Endothelial cell of umbilical vein (primary cell): ENCODE data around the gene AMIGO2. TPM values are rescaled to one million over a fixed set of nuclear protein-coding genes. Genes with fewer than 3 reads are reported as not detected.

Experiments
- BruUV-seq: library from RNA; stranded (reverse); fragments of 400-500 nt; replicated peaks from 2 replicates; lab custom pipeline; 2021; lab: Mats Ljungman, UMichigan
- CTCF ChIA-PET: fragments of 300-600, 350-600 bp; sonication (Branson Sonifier 250); formaldehyde crosslinking; loops from one replicate; lab custom pipeline; 2021; ENCODE audit warnings: antibody characterized with exemption, inconsistent platforms; lab: Charles Lee
- POLR2A ChIA-PET: fragments of 300-600, 350-600 bp; sonication (Branson Sonifier 250); formaldehyde crosslinking; loops from one replicate; lab custom pipeline; 2021; ENCODE audit warnings: antibody characterized with exemption, inconsistent platforms; lab: Charles Lee
- DNase-seq: peaks from one replicate; pipeline ENCODE4 v3.0.0-alpha.2; 2011; ENCODE audit warnings: low read depth, low spot score
- FAIRE-seq: peaks from 2 replicates; lab custom pipeline; 2011; peaks lifted over from hg19 to GRCh38; lab: Jason Lieb, UNC
- H2AFZ ChIP-seq: 2 replicates; pipeline ENCODE4 v1.6.0; 2012; ENCODE audit warnings: low read depth, low read length, control low read depth, inconsistent platforms
- H3K27ac ChIP-seq: 2 replicates; pipeline ENCODE4 v1.5.1; 2011; ENCODE audit warnings: low read depth, mild to moderate bottlenecking, control low read depth, low read length, moderate library complexity; ENCODE audit not compliant: insufficient read depth
- H3K27me3 ChIP-seq, 2 experiments: 2 replicates each; pipeline versions ENCODE4 v1.6.0 to v1.6.1; 2011; ENCODE audit warnings: low read length in 2 of 2, mixed read lengths in 1 of 2; ENCODE audit not compliant: control insufficient read depth in 2 of 2, insufficient read depth in 2 of 2
- H3K36me3 ChIP-seq, 2 experiments: 2 replicates in 1 of 2; 3 replicates in 1 of 2; pipeline ENCODE4 v1.5.1; 2011; ENCODE audit warnings: low read length in 2 of 2, mild to moderate bottlenecking in 1 of 2, moderate library complexity in 1 of 2; ENCODE audit not compliant: control insufficient read depth in 2 of 2, insufficient read depth in 2 of 2; ENCODE audit errors: extremely low read depth in 1 of 2
- H3K4me1 ChIP-seq: 3 replicates; pipeline ENCODE4 v1.5.1; 2011; ENCODE audit warnings: mild to moderate bottlenecking, low read length; ENCODE audit not compliant: control insufficient read depth, insufficient read depth; ENCODE audit errors: extremely low read depth
- H3K4me2 ChIP-seq: 2 replicates; pipeline ENCODE4 v1.6.1; 2011; ENCODE audit warnings: low read length, control low read depth, mixed read lengths; ENCODE audit not compliant: insufficient read depth
- H3K4me3 ChIP-seq, 3 experiments: fragments of 200-600 bp in 1 of 3; sonication (generic), shearing (Covaris generic) in 1 of 3; replicated peaks in 1 of 3; 2 replicates each; pipeline ENCODE4 v1.5.1; 2011 to 2016; ENCODE audit warnings: control low read depth in 3 of 3, low read length in 3 of 3, mild to moderate bottlenecking in 2 of 3, inconsistent platforms in 1 of 3, low read depth in 1 of 3, moderate library complexity in 1 of 3; ENCODE audit not compliant: insufficient read depth in 1 of 3
- H3K79me2 ChIP-seq: 2 replicates; pipeline ENCODE4 v1.6.0; 2012; ENCODE audit warnings: low read length, inconsistent platforms; ENCODE audit not compliant: control insufficient read depth, insufficient read depth
- H3K9ac ChIP-seq: replicated peaks from 2 replicates; pipeline ENCODE3; 2011; ENCODE audit warnings: low read length, control low read depth; ENCODE audit not compliant: insufficient read depth; ENCODE audit errors: extremely low read depth
- H3K9me1 ChIP-seq: replicated peaks from 3 replicates; pipeline ENCODE4 v1.6.0; 2011; ENCODE audit warnings: mild to moderate bottlenecking, low read length; ENCODE audit not compliant: control insufficient read depth, insufficient read depth; ENCODE audit errors: extremely low read depth
- H3K9me3 ChIP-seq: replicated peaks from 2 replicates; pipeline ENCODE4 v1.5.1; 2012; ENCODE audit warnings: low read length, inconsistent platforms; ENCODE audit not compliant: control insufficient read depth, insufficient read depth
- H4K20me1 ChIP-seq: replicated peaks from 2 replicates; pipeline ENCODE3; 2011; ENCODE audit warnings: mild to moderate bottlenecking, low read length; ENCODE audit not compliant: control insufficient read depth, insufficient read depth; ENCODE audit errors: extremely low read depth
- CTCF ChIP-seq, 2 donors: IDR thresholded peaks; 1 replicate in 1 of 2; 2 replicates in 1 of 2; pipeline ENCODE4 v1.5.1; 2011; ENCODE audit warnings: low read length in 2 of 2, mild to moderate bottlenecking in 2 of 2, moderate library complexity in 2 of 2, control low read depth in 1 of 2, inconsistent platforms in 1 of 2, low read depth in 1 of 2; ENCODE audit not compliant: insufficient read depth in 1 of 2; ENCODE audit errors: extremely low read depth in 1 of 2
- EZH2 ChIP-seq: IDR thresholded peaks from 2 replicates; pipeline ENCODE4 v1.6.1; 2012; ENCODE audit warnings: borderline replicate concordance, low read depth, mild to moderate bottlenecking, moderate library complexity, low read length, inconsistent platforms; ENCODE audit not compliant: severe bottlenecking
- FOS ChIP-seq: IDR thresholded peaks from 2 replicates; pipeline ENCODE4 v1.6.1; 2011; ENCODE audit warnings: mild to moderate bottlenecking, low read length, moderate library complexity, borderline replicate concordance; ENCODE audit not compliant: insufficient read depth
- GATA2 ChIP-seq: IDR thresholded peaks from 2 replicates; pipeline ENCODE4 v1.7.0; 2011; ENCODE audit warnings: low read depth, mild to moderate bottlenecking, moderate library complexity, mixed read lengths, low read length; ENCODE audit not compliant: insufficient read length, insufficient read depth
- JUN ChIP-seq: IDR thresholded peaks from 2 replicates; pipeline ENCODE4 v1.6.1; 2011; ENCODE audit warnings: borderline replicate concordance, low read depth; ENCODE audit not compliant: insufficient read length, insufficient read depth
- MAX ChIP-seq: IDR thresholded peaks from 2 replicates; pipeline ENCODE4 v1.6.1; 2011; ENCODE audit not compliant: insufficient read depth, insufficient read length
- MYC ChIP-seq: IDR thresholded peaks from one replicate; pipeline ENCODE4 v1.6.1; 2011; ENCODE audit warnings: mild to moderate bottlenecking, low read depth, low read length
- POLR2A ChIP-seq: IDR thresholded peaks from 2 replicates; pipeline ENCODE4 v1.6.1; 2012; ENCODE audit warnings: low read depth, mild to moderate bottlenecking, control low read depth, low read length
- POLR2AphosphoS5 ChIP-seq: IDR thresholded peaks from 2 replicates; pipeline ENCODE4 v1.6.1; 2012; ENCODE audit warnings: low read depth, mild to moderate bottlenecking, control low read depth, low read length, moderate library complexity; ENCODE audit not compliant: insufficient read depth
- dilution Hi-C: fragments of 300-500 bp; cut with MboI; formaldehyde crosslinking; loops from one replicate; pipeline ENCODE4 v1.15.0; 2019; ENCODE audit warnings: low sequenced_read_pairs; ENCODE audit not compliant: extremely low pct_ligation_motif_present
- intact Hi-C: fragments of 100-400 bp; cut with micrococcal nuclease; formaldehyde crosslinking; loops from one replicate; pipeline ENCODE4 v1.10.0; 2022
- polyA plus RNA-seq, 4 experiments: library from polyadenylated mRNA; depleted of rRNA in 3 of 4; stranded (reverse) in 3 of 4; unstranded in 1 of 4; fragments of >200 nt; gene quantifications; 2 replicates each; pipeline versions ENCODE4 v1.2.1 to v1.2.3, GENCODE V29; 2011 to 2012; ENCODE audit warnings: missing spikeins in 1 of 4
- total RNA-seq: library from RNA; stranded (reverse); gene quantifications from 2 replicates; pipeline ENCODE4 v1.2.3, GENCODE V29; 2021

AMIGO2 gene
- total and polyA plus RNA-seq, 2 donors (not counting 3 experiments of a cell fraction or from before 2014, with no cell fraction given) = 5.4 to 7.5 TPM

GRCh38 chr12:47122602-47123001 lies 42.8 kb upstream of the AMIGO2 start:
- DNase-seq = no peak
- no peak overlapping the region for H2AFZ ChIP-seq
- dilution Hi-C loops (no loop called here), intact Hi-C loops (no loop called here)
- H3K4me1 ChIP-seq = no peaks in the 10 kb centered on the region
- no peak overlapping the region for H3K4me2 ChIP-seq
- no peaks in the 10 kb centered on the region for H3K9me3 ChIP-seq
- FAIRE-seq = no peak
- H3K36me3 ChIP-seq = no peaks in the 10 kb centered on the region
- no peak overlapping the region for H3K4me3 ChIP-seq
- BruUV-seq = no TSS peak
- TF ChIP-seq FOS (no peak), POLR2A (no peak), CTCF (IDR thresholded peaks at IDR 0.05; ENCODE audit: extremely low read depth in 1 of 2, insufficient read depth in 1 of 2, low read depth in 1 of 2, low read length in 2 of 2) (no peak), POLR2AphosphoS5 (no peak), EZH2 (no peak), JUN (no peak), MYC (no peak), MAX (no peak), GATA2 (no peak)
- no peaks in the 10 kb centered on the region for H3K27me3 ChIP-seq
- no peak overlapping the region for H3K9ac ChIP-seq
- H4K20me1 ChIP-seq = no peaks in the 10 kb centered on the region
- ChIA-PET CTCF (no interaction called here), POLR2A (interaction anchor here (0.6 kb wide), 1 partner anchor 15 kb away, joined by 5 read pairs; no protein-coding TSS in a partner anchor)
- H3K9me1 ChIP-seq = no peaks in the 10 kb centered on the region
- H3K79me2 ChIP-seq = no peaks in the 10 kb centered on the region
- no peak overlapping the region for H3K27ac ChIP-seq
